Activated CD4-positive, alpha-beta T cell treated with anti-CD3 and anti-CD28 coated beads, Interleukin-10, Interleukin-2, amounts not matched to agents 100 ng/mL and 50 ng/mL, durations not matched to agents 16 hours and 8 hours (primary cell): ENCODE measurements around the gene SCT.
A peak's percentile ranks its signal among the peaks of the same experiment; 100 is the strongest.

Experiments
- DNase-seq: peaks from one replicate; pipeline ENCODE4 v3.0.0-alpha.2; 2020

Gene SCT

DNA sequence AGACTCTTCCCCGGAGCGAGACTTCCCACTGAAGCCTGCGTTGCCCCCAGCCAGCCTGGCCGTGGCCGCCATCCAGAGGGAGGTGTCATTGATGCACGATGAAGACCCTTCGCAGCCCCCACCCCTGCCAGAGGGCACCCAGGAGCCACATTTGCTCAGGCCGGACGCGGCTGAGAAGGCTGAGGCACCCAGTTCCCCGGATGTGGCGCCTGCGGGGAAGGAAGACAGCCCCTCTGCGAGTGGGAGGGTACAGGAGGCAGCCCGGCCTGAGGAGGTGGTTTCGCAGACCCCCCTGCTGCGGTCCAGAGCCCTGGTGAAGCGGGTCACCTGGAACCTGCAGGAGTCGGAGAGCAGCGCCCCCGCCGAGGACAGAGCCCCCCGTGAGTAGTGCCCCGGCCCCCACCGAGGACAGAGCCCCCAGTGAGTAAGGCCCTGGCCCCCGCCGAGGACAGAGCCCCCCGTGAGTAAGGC is 17.6 kb downstream of the SCT start:
- DNase-seq, result no peak

DNA sequence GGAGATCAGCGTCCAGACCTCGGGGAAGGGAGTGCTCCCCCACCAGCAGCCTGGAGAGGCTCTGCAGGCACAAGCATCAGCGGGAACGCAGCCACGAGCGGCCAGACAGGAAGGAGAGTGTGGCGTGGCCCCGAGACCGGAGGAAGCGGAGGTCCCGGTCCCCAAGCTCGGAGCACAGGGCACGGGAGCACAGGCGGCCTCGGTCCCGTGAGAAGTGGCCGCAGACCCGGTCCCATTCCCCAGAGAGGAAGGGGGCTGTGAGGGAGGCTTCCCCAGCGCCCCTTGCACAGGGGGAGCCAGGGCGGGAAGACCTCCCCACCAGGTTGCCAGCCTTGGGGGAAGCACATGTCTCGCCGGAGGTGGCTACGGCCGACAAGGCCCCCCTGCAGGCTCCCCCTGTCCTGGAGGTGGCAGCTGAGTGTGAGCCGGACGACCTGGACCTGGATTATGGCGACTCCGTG is 18.2 kb downstream of the SCT start:
- DNase-seq, result no peak

DNA sequence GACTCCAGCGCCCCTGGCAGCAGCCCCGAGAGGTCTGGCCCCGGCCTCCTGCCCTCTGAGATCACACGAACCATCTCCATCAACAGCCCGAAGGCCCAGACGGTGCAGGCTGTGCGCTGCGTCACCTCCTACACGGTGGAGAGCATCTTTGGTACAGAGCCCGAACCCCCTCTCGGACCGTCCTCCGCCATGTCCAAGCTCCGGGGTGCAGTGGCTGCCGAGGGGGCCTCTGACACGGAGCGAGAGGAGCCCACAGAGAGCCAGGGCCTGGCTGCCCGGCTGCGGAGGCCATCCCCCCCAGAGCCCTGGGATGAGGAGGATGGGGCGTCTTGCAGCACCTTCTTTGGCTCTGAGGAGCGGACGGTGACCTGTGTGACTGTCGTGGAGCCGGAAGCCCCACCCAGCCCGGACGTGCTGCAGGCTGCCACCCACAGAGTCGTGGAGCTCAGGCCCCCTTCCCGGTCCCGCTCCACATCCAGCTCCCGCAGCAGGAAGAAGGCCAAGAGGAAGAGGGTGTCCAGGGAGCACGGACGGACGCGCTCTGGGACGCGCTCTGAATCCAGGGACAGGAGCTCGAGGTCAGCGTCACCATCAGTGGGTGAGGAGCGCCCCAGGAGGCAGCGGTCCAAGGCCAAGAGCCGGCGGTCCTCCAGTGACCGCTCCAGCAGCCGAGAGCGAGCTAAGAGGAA is 18.9 kb downstream of the SCT start:
- no peak for DNase-seq

DNA sequence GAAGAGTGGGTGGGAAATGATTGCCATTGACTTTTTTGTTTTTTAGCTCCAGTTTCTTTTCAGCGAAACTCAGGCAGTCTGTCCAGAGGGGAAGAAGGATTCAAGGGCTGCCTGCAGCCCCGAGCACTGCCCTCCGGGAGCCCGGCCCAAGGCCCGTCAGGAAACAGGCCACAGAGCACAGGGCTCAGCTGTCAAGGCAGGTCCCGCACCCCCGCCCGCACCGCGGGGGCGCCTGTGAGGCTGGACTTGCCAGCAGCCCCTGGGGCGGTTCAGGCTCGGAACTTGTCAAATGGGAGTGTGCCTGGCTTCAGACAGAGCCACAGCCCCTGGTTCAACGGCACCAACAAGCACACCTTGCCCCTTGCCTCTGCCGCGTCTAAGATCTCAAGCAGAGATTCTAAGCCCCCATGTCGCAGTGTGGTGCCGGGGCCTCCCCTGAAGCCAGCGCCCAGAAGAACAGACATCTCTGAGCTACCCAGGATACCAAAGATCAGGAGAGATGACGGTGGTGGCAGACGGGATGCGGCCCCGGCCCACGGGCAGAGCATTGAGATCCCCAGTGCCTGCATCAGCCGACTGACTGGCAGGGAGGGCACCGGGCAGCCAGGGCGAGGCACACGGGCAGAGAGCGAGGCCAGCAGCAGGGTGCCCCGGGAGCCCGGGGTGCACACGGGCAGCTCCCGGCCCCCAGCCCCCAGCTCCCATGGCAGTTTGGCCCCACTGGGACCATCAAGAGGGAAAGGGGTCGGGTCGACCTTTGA is 19.8 kb downstream of the SCT start:
- no peak for DNase-seq

DNA sequence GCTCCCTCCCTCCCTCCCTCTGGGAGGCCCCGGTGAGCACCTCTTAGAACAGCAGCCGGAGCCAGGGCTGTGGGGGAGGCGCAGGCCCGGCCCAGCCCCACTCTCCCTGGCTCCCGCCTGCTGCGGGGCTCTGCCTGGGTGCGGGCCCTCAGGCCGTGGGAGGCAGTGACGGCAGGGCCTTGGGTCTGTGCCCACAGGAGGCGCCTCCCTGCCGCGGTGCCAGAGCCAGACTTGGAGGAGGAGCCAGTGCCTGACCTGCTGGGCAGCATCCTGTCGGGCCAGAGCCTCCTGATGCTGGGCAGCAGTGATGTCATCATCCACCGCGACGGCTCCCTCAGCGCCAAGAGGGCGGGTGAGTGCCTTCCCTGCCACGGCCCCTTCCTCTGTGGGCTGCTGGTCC is 20.7 kb downstream of the SCT start:
- no peak for DNase-seq

DNA sequence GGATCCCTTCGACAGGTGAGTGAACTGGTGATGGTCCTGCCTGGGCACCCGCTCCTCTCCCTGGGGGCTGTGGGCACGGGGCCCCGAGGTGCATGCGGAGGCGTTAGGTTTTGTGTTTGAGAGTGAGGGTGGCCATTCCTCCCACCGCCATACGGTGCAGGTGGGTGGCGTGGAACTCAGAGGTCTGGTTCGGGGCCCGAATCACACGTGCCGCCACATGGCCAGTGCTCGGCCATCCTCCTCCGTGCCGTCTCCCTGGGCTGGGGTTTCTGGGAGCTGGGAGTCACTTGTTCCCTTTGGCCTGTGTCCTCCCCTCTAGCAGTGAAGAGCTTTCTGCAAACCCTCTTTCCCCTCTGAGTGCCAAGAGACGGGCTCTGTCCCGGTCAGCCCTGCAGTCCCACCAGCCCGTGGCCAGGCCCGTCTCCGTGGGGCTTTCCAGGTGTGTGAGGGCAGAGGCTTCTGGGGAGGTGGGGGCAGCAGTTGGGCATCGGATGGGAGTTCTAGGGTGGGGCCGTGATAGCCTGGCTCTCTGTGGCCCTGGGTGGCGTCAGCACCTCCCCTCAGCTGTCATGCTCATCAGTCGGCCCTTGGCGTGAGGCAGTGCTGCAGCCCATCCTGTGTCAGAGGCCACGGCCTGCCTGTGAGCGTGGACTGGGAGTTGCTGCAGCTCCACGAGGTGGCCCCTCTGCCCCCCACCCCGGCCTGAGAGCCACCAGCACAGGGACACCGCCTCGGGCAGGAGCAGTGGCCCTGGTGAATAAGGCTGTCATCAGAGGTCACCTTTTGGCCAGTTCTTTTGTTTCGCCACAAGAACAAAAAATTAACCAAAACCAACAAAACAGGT is 21.5 kb downstream of the SCT start:
- no peak for DNase-seq

DNA sequence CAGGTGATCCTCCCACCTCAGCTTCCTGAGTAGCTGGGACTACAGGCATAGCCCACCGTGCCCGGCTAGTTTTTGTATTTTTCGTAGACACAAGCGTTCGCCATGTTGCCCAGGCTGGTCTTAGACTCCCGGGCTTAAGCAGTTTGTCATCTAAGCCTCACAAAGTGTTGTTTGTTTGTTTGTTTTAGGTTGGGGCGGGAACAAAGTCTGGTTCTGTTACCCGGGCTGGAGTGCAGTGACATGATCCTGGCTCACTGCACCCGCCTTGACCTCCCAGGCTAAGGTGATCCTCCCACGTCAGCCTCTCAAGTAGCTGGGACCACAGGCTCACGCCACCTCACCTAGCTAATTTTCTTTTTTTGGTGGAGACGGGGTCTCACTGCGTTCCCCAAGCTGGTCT is 23.8 kb downstream of the SCT start:
- DNase-seq, result no peak

DNA sequence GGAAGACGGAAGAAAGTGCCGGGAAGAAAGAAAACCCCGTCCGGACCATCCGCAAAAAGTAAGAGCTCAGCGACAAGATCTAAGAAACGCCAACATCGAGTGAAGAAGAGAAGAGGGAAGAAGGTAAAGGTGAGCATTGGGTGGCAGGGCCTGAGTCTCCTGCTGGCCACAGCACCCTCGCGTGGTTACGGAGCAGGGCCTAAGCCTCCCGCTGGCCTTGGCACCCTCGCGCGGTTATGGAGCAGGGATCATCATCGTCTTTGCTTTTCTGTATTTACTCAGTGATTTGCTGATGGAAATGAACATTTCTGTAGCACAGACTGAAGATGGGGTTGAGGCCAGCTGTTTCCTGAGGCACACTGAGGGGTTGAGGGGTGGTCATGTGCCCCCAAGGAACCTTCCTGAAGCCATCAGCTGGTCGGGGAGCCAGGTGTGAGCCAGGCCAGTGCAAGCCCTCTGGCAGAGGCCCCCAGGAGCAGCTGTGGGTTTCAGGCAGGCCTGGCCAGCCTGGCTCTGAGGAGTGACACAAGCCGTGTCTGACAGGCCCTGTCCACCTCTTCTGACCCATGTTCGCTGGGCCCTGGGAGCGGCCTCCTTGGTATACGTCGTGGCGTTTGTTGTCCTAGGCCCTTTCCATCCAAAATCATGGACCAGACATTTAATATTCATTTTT is 25.3 kb downstream of the SCT start:
- DNase-seq, result no peak

DNA sequence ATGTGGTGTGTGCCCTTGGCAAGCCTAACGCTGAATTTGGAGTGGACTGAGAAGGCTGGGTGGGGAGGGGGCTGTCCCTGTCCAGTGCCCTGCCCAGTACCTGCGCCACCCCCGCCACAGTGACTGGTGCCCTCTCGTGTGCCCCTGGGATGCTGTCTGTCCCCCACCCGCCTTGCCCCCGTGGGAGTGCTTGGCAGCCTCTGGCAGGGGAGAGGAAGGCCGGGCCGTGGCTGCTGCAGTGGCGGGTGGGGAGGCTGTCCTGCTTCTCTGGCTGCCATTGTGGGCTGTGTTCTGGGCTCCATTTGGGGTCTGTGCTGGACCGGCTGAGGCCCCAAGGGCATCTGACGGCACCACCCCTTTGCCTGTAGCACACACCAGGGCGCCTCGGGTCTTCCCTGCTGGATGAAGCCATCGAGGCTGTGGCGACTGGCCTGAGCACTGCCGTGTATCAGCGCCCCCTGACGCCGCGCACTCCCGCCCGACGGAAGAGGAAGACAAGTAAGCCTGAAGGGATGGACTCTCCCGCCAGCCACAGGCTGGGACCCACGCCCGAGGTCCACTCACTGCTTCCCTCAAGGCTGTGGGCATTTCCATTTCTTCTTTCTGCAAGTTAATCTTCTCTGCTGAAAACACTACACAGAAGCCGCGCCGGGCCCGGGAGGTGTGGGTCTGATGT is 28.8 kb downstream of the SCT start:
- no peak for DNase-seq

DNA sequence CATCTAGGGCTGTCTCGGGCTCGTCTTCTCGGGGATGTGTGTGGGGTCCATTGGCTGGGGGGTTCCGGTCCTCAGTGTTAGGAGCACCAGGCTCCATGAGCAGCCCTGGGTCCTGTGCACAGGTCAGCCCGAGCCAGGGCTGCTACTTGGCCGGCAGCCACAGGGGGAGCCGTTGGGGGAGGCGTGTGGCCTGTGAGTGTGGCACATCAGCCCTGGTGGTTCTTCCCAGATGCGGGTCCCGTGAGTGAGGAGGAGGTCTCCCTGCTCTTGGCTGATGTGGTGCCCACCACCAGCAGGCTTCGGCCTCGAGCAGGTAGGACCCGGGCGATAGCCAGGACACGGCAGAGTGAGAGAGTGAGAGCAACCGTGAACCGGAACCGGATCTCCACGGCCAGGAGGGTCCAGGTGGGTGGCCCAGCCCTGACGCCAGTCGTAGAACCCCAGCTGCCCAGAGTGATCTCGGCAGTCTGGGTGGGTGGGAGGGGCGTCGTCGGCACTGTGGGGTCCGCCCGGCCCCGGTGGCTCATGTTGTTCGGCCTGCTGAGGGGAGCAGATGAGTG is 29.7 kb downstream of the SCT start:
- no peak for DNase-seq

DNA sequence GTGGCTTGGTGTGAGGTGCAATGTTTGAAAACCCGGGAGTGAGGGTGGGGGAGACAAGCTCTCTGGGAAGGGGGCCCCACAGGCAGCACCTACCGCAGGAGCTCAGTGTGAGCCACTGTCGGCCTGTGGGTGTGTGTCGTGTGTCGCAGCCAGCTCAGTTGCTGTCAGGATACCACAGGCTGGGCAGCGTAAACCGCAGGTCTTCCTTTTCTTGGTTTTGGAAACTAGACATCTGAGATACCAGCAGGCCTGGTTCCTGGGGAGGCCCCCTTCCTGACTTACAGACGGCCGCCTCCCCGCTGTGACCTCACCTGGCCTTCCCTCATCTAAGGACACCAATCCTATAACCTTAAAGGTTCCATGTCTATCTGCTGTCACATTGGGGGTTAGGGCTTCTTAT is 30.6 kb downstream of the SCT start:
- peak; percentile 40 for DNase-seq

DNA sequence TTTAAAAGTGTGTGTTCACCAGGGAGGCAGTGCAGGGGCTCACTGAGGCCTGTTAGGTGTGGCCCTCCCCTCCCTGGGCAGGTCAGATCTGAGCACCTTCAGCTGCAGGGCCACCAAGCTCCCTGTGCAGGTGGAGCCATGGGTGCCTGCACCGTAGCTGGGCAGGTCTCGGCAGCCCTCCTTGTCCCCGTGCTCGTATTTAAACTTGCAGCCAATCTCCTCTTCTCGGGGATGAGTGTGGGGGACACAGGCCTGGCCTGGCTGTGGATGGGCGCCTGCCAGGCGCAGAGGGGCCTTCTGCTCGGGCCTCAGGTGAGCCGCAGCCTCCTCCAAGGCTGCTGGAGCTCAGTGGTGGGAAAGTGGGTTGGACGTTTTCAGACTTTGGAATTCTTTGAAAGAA is 31.6 kb downstream of the SCT start:
- no peak for DNase-seq

DNA sequence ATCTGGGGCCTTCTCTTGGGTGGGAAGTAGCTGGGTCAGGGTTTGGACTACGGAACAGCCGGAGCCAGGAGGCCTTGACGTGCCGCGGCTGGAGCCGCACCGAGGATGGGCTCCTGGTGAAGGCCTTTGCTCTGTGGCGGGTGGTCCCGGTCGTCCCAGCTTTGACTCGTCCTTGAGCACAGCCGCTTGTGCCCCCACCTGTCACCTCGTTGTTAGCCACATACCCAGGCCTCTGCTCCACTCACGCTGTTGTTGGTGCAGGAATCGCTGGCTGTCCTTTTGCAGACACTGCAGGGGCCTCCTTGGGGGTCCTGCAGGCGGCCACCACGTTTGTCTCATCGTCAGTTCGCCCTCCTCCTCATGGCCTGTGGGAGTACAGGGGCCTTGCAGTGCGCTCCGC is 33.6 kb downstream of the SCT start:
- no peak for DNase-seq

DNA sequence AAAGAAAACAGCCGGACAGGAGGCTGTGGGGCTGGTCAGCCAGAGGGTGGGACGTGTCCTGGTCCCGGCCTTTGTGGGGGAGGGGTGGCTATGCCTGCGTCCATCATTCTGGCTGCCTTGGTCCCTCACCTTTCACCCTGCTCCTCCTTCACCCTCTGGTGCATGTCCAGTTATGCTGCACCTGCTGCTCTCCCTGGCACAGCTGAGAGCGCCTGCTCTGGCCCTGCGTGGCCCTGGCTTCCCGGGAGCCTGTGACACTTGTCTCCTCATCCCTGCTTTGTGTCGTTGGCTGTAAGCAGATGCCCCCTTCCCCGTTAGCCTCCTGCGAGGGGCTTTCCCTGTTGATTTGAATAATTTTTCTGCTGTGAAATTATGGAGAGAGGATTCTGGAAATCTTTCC is 34.1 kb downstream of the SCT start:
- DNase-seq, result no peak

DNA sequence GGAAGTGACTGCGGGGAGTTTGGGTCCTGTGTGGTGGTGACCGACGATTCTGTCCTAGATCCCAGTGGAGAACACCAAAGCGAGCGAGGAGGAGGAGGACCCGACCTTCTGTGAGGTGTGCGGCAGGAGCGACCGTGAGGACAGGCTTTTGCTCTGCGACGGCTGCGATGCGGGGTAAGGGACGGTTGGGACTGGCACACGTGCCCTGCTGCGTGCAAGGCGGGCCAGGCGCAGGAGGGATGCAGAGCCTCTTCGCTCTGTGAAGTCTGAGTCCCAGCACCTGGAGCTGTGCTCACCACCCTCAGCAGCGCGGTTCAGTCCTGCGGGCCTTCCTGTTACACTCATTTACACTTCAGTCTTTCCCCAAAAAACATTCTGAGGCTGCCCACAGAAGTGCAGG is 34.5 kb downstream of the SCT start:
- DNase-seq, result no peak

DNA sequence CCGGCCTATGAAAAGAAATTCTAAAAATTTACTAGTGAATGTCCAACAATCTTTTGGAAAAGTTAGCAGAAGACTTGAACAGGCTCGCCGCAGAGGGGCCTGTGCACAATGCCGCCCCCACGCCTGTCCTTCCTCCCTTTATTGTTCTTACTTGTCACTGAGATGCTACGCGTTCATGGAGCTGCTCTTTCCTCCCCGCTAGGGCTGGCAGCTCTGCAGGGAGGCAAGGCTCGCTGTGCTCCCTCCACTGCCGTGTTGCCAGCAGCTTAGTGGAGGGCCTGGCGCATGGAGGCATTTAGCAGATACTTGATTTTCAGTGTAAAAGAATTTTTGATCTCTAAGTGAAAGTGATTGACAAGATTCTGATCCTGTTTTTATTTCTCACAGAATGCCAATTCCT is 36.0 kb downstream of the SCT start:
- no peak for DNase-seq

DNA sequence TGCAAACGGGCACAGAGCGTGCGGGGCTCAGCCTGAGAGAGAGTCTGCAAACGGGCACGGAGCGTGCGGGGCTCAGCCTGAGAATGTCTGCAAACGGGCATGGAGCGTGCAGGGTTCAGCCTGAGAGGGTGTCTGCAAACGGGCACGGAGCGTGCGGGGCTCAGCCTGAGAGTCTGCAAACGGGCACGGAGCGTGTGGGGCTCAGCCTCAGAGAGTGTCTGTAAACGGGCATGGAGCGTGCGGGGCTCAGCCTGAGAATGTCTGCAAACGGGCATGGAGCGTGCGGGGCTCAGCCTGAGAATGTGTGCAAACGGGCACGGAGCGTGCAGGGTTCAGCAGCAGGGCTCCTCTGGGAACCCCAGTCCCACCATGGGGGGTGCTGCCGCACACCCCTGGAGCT is 37.2 kb downstream of the SCT start:
- DNase-seq, result no peak

DNA sequence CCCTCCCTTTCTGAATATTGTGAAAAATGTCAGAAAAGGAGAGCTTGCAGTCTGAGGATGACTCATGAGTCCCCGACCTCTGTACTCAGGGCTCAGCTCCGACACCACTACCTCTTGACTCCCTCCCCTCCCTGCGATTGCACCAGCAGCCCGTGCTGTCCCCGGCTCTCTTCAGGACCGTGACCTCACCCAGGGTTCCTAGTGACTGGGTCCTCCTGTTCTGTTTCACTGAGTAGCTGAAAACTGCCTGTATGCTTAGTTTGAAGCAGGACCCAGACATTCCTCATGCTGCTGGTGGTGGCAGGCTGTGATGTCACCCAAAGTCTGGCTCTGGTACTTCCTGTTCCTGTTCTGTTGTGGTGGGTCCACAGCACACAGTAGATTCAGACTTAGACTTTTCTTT is 39.0 kb downstream of the SCT start:
- DNase-seq, result peak; percentile 82

DNA sequence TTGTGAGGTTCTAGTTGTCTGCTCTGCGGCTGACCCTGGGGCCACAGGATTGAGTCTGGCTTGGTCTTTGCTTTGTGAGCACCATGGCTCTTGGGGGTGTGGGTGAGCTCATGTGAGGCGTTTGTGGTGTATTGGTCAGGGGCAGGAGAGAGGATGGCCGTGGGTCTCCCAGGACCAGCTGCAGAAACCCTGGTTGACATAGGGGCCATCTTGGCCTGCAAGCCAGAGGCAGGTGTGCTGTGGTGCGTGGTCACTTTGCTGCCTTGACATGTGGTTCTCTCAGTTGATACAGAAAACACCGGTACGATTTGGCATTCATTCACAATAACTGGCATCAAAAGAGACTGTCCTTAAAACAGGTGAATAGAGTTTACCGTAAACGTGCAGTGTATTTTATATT is 39.4 kb downstream of the SCT start:
- DNase-seq, result no peak

DNA sequence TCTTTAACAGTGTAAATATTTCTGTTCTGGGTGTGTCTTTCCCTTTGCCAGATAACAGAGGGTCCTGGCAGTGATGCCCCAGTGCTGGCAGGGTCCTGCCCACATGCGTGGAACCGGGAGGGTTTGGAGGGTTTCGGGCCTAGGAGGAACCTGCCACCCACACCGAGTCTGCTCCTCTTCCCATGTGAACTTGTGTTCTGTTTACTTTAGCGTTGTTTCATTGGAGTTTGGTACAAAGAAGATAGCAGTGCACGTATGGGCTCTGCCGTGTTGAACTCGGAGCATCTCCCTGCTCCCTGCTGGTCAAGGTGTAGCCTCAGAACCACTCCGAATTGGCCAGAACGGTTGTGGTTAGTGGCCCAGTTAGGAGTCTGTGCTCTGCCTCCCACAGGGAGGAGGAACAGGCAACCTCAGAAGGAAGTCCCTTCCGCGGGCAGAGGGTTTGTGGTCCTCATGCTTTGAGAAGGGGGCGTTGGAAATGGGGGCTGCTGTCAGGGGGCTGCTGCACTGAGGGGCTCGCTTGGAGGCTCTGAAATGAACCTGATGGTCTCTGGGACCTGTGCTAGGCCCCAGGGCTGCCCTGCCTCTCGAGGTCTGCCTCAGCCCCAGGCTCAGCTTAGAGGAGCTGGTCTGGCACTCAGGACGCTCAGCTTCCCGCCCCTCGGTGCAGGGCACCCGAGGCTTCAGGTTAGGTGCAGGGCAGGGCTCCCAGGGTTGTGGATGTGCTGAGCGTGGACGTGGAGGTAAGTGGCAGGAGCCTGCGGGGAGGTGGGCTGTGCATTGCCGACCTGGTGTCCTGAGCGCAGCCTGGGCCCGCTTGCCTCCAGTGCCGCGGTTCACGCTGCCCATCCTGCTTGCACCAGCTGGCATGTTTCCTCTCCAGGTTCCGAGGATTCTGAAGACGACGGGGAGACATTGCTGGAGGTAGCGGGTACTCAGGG is 40.3 kb downstream of the SCT start:
- no peak for DNase-seq

DNA sequence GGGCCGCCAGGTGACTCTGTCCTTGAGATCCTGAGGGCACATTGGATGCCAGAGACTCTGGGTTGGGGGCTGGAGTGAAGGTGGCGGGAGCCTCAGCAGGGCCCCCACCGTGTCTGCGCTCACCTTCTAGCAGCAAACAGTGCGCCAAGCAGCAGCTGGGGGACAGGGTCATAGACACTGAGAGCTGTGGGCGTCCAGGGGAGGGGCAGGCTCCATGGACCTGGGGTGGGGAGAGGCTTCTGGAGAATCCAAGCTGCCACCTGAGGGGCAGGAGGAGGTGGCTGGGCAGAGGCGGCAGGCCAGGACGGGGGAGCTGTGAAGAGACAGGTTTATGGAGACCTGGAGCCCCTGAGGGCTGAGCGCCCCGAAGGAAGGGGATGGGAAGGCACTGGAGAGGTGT is 42.7 kb downstream of the SCT start:
- DNase-seq, result no peak
